CD4-positive, alpha-beta T cell treated with Interleukin-12 subunit alpha and Interleukin-12 subunit beta, for 1 hour (primary cell): ENCODE results near the gene LYRM4.

Source experiments
- DNase-seq: peaks from one replicate; pipeline ENCODE4 v3.0.0-alpha.2; 2020

Gene LYRM4

DNA sequence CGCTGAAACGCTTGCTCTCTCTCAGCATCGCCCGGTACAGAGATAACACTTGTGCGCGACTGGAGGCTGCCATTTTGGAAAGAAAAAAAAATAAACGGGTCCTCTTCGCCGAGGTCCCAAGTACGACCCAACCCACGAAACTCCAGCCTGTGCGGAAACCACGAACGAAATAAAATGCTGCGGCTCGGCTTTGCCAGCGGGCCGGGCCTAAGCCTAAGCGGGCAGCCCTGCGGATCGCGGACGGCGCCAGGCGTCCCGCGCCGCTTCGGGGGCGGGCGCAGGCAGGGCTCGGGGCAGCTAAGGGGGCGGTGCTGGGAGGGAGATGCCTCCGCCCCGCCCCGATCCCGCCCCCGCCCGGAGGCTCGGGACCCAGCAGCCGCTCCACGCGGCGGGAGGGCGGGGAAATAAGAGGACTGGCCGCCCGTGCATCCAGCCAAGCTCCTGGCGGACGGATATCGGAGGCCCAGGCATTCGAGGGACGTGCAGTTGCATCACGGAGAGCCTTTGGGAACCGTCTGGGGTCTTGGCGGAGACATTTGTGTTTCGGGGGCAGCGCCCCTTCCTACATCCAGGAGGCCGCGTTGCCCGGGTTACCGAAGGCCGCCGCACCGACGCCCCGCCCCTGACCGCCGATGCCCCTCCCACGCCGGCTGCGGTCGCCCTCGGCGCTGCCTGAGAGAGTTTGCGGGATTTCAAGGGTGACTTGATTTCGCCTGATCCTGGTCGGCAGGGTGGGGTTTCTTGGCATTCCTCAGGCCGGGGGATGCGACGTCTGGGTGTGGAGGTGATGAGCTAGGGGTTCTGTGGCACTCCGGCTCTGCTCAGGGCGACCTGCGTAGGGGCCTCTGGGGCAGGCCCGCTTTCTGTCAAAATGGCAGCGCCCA lies at the start of gene LYRM4, which contains the start of gene FARS2:
Gene LYRM4 (minus strand): TSS at position 290 of the 884 bp plus-strand sequence. CDS start 217 bp downstream, at position 73.
Gene FARS2 (plus strand): TSS at position 853 of the 884 bp plus-strand sequence.
- peak; percentile 92 for DNase-seq

DNA sequence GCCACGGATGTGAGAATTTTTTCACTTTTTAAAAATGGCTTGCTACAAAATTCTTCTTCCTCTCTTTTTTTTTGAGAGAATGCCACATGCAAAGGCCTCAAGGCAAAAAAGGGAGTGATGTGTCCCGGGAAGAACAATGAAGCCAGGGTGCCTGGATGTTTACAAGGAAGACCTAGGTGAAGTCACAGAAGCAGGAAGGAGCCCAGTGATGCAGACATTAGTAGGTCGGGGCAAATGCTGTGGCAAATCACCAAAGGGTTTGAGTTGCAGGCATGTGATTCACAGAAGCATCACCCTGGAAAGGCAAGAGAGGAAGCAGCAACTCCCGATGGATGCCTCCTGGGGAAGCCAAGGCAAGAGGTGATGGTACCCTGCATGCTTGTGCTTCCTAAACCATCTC lies 47.3 kb upstream of the LYRM4 start:
- no peak for DNase-seq

DNA sequence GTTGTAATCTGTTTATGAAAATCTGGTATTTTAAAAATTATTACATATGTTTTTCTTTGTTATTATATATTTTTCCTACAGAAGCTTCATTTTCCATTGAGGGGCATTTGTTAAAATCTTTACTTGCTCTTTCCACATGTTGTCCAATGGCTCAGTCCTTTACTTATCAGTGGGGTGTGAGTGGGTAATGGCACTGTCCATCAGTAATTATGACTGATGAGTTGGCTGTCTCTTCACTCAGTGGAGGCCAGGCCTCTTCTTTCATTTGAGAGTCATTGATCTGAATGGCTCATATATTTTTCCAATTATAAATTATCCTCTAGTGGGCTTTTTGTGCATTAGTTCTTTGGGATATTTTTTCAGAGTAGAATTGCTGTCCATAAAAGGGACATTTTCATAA lies 46.3 kb upstream of the LYRM4 start:
- no peak for DNase-seq

DNA sequence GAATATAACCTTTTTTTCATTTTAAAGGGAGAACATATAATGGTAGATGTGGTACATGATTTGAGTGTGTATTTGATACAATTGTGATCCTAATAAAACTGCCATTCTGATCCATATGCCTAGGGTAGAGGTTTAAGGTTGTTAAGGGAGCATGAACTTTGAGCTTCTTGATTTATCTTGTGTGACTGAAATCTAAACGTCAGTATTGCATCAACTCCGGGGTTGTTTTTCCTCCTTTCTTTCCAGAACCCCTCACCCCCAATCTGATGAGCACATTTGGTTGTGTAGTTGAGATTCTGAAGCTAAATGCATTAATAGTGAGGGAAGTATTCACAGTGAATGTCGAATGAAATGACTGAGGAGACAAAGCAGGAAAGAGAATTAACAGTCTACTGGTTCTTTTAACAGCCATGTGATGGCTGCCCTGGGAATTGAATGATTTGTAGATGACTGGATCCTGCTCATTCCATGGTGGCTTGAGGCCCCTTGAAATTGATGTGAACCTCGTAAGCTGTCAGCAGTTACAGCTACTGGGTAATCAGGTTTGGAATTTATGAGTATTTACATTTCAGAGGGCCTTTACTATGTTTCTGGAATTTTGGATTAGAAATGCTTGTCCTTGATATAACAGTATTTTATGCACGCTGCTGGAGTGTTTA lies 45.3 kb upstream of the LYRM4 start:
- no peak for DNase-seq

DNA sequence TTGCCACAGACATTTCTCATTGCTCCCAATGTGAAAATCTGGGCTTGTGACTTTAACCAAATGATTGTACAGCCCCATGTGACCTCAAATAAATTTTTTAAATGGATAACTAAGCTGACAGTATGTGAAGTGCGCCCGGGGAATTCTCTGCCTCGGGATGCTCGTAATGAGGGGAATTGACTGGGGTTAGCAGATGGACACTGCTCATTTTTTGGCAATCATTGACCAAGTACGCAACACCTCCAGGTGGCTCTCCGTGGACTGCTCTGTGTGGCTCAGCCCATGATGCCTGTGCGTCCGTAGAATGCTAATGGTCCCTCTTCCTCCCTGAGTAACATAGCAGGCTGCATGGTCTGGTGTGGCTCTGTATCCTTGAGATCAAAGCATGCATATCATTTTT lies 42.9 kb upstream of the LYRM4 start:
- DNase-seq = no peak

DNA sequence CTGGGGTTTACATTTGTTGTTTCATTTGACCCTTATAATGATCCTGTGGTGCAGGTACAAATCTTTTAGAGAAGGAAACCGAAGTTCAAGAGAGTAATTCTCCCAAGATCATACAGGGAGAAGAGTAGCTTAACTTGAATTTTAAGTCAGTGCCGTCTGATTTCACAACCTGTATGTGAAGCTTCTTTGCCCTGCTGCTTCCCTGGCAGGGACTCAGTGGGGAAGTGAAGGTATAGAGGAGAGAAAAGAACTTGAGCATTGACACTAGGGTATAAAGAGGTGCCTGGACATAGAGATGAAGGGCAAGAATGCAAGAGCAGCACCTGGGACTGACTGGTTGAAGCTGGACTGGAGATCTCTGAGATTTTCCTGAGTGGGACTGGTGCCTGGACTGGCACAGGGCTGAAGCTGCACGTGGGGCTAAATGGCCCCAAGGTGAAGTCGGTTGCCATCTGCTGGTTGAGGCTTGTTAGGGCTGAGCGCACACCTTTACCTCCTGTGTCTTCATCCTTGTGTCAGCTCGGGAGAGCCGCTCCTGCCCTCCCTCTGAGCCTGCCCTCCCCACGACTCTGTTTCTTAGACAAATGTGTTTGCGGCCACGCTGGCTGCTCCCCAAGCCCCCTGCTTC lies 42.4 kb upstream of the LYRM4 start:
- peak; percentile 68 for DNase-seq

DNA sequence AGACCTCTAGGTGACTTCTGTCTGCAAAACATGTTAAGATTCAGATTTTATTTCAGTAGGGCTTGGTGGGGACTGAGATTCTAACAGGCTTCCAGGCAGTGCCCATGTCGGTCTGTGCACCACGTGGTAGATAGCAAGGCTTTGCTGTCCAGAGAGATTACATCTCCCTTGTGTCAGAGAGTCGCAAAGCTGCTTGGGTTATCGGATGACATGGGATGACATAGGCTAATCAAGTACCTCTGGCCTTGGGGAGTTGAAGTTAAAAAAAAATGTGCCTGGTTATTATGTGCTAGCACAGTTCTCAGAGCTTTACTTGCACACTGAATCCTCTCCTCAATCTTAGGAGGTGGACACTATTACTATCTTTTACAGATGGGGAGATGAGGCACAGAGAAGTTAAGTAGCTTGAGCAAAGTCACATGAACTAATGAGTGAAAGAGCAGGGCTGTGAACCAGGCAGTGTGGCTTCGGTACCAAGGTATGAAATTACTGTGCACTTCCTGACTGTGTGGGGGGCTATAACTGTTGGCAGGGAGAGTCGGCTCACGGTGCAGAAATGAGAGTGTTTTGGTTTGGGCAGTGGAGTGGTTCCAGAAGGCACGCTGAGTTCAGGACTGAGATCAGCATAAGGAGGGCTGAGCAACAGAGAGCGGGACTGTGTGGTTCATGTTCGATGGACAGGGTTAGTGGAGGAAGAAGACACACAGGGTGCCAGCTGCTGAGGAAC lies 41.6 kb upstream of the LYRM4 start:
- DNase-seq = no peak

DNA sequence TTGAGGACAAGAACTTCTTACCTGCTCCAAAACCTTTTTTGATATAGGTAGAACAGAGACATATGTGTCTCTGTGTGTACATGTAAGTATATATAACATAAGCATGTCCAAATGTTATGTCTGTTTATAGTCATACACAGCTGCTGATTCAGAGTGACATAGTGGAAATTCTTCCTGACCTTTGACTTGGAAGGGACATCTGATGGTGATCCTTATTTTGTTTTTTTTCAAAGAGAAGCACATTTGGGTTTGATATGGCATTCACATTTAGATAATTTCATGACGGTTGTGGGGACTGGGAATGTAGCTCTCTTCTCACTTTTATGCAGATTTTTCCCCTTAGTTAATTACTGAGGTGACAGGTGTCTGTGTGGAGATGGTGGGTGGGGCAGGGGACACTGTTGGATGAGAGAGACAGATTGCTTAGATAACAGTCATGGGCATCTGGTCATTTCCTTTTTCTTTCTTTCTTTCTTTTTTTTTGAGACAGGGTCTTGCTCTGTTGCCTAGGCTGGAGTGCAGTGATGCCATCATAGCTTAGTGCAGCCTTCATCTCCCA lies 39.5 kb upstream of the LYRM4 start:
- no peak for DNase-seq

DNA sequence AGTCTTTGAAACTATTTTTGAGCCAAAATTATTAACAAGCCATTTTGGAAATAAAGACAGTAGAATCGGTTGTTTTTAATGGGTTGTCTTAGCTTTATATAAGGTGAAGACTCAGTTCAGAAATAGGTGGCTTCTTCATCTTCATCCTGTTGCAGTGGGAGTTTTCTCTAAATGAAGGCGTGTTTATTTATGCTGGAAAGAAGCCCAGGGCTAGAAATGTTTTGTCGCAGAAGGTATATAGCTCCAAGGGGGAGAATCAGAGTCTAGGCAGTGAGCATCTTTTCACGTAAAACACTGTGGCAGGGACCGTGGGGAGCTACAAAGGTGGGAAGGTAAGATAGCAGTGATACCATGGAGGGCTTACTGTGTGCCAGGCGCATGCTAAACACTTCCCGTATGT lies 34.9 kb upstream of the LYRM4 start:
- DNase-seq = no peak

DNA sequence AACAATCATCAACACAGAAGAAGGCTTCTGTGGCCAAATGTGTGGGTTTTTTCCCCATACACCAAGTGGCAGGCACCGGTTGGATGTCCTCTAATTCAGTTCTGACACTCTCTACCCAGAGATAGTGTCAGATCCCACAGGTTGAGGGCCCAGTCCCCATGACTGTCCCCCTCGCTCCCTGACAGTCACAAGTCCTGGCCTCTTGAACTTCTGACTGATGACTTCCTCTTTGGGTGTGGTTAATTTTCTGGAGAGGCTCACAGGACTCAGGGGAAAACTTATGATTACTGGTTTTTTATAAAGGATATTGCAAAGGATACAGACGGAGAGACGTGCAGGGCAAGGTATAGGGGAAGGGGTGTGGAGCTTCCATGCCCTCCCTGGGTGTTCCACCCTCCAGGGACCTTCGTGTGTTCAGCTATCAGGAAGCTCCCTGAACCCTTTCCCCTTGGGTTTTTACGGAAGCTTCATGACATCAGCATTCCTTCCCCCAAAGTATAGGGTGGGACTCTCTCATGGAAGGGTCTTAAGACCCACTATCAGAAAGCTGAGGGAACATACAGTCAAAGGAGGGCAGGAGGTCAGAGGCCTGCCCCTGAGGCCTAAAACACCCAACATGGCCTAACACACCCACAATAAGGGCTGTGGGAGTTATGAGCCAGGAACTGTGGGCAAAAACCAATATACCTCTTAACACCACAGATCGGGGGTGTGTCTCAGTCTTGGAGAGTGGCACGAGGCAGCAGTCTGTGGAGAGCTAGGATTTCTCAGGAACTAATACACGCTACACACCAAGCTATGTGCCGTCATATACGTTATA lies 33.9 kb upstream of the LYRM4 start:
- DNase-seq = no peak

DNA sequence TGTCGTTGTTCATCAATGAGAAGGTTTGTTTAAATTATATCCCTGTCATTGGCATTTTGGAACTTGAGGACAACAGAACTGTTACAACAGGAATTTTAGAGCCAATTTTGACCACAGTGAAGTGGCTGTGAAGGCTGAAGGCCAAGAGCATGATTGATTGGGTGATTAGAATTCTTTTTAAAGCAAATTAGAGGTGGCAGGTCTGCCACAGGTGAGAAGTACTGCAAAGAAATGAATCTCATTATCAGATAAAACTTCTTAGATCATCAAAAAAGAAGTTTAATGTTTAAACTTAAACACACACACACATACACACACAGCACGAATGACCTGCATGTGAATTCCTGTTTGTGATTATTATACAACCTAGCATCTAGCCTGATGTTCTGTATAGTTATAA lies 32.9 kb upstream of the LYRM4 start:
- DNase-seq = no peak

DNA sequence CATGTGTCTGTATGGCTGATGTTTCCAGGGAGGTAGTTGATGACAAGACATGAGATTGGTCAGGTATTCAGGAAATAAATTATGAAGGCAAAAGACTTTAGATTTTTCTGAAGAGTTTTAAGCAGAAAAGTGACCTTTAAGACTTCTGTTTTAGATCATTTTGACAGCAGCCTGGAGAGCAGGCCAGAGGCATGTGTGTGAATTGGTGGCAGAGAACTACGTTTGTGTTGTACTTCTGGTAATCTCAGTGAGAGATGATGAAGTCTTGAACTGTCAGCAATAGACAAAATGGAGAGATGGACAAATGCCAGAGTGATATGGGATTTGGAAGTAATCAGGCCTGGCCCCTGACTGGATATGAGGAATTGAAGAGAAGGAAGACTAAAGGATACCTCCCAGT lies 31.4 kb upstream of the LYRM4 start:
- DNase-seq = no peak

DNA sequence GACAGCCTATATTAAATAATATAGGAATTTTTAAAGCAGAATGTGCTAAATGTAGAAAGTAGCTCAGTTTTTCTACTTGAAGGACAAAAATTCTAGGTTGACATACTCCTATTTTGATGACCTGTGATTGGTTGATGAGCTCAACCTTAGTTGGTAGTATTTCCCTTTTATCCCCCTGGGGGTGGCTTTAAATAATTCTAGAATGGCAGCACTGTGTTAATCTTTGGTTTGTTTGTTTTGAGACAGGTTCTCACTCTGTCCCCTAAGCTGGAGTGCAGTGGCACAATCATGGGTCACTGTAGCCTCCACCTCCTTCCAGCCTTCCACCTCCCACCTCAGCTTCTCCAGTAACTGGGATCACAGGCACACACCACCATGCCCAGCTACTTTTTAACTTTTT lies 29.8 kb upstream of the LYRM4 start:
- DNase-seq = no peak

DNA sequence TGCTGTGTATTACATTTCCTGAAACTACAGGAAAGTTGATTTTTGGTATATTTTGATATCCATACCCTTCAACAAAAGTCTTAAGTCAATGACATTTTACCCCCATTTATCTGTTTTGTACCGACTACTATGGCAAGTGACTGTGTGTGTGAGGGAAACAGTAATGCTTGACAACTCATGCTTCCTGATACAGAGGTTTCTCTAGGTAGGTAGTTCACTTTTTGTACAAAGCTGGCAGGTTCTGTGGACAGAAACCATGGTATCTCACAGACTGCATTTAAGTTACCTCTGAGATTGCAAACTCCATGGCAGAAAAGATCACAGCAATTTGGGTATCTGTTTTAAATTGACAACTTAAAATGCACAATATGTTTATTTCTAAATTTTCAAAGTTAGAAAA lies 29.3 kb upstream of the LYRM4 start:
- no peak for DNase-seq

DNA sequence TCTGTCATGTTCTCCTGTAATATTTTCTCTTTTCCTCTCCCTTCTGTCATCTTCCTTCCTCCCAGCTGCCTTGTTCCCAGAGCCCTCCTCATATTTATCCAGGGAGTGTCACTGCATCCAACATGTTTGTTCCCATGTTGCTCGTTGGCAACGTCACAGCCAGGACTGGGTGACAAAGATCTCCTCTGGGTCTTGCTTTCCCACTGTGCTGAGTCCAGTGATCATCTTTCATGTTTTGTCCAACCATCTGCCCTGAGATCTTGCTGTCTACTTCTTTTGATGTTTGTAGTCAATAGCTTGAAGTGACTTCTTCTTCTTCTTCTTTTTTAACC lies 27.2 kb upstream of the LYRM4 start:
- DNase-seq = no peak

DNA sequence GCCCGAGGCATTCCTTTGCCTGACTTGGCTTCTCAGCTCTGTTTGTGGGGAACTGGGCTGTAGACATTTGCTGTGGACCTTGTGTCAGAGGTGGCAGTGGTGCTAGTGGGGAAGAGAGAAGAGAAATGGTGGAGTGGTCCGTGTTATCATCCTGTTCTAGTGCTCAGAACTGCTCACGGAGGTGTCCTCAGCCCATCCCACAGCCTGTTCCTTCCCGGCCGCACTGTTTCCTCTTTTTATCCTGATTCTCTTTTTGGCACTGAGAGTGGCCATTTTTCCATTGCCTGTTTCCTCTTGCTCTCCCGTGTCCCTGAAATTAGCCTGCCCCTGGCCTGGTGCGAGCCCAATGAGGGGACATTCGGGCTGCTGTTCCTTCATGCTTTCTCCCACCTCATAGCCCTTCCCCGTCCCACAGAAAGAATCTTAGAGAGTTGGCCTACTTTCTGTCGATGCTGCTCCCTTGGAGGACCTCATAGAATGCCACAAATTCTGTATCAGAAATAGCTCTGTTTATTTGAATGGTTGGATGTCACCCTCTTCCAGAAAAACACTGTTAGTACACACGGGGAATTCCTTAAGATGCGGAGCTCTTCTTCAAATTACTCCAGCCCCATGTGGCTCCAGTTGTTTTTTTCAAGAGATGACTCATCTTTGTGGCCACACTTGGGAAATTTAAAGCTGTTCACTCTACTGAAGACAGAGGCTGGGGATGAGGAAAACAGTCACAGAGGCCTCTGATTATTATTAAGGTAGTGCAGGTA lies 26.6 kb upstream of the LYRM4 start:
- no peak for DNase-seq

DNA sequence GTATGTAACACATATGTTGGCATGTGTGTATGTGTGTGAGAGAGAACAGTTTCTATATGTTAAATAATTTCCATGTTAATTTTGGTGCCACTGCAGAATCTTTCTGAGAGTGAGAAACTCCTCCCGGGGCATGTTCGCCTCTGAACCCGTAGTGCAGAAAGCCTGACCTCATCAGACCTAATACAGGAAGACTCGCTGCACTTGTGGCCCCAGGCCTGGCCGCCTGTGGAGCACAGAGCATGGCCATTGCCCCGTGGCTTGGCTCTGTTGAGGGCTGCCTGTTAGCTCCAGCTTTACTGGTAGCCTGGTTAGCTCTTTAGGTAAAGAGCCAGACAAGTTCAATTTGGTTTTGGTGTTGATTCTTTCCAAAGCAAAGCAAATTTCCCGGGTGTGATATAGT lies 26.0 kb upstream of the LYRM4 start:
- DNase-seq = no peak

DNA sequence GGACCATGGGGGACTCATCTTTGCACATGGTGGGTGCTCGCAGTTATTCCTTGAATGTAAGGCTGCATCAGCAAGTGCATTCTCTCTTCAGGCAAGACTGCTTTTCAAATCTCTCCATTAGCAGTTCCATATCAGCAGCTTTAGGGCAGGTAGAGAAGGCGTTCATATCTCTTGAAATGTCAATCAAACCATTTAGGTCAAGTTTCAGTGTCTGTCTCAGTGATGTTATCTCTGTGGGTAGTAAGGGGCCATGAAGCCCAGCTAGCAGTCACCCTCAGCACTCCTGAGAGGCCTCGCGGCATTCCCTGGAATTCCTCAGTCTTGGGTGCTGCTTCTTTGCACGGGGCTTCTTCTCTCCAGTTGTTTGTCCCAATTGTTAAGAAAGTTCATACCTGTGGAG lies 24.8 kb upstream of the LYRM4 start:
- no peak for DNase-seq

DNA sequence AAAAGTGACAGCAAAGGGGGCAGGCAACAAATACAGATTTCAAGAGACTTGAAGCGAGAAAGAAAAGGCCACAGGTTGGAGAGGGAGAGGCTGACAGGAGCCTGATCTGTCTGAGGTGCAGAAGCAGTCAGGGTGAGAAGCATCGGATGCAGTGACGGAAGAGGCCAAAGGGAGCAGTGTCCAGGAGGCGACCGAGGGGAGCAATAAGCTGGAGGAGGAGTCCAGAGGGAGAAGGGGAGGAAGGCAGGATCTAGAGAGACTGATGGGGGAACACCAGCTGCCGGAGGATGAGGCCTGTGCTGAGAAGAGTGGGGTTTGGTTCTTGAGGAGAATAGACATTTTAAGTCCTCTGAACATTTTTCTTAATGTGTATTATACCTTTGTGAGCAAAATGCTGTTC lies 24.3 kb upstream of the LYRM4 start:
- DNase-seq = no peak

DNA sequence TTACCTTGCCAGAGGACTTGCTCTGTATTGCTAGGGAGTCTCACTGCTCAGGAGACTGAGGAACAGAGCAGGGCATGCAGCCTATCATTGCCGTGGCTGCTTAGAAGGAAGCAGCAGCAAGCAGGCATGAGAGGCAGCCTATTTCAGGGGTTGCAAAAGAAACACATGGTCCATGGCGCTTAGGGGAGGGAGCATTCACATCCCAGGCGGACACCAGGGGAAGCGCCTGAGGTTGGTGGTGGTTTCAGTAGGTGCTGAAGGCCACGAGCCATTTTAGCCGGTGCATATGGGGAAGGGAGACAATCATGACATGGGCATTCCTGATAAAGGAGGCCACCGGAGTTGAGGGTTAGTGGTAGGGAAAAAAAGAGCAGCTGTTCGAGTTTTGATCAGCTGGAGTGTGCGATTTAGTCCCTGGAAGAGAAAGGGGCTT lies 21.5 kb upstream of the LYRM4 start:
- no peak for DNase-seq

DNA sequence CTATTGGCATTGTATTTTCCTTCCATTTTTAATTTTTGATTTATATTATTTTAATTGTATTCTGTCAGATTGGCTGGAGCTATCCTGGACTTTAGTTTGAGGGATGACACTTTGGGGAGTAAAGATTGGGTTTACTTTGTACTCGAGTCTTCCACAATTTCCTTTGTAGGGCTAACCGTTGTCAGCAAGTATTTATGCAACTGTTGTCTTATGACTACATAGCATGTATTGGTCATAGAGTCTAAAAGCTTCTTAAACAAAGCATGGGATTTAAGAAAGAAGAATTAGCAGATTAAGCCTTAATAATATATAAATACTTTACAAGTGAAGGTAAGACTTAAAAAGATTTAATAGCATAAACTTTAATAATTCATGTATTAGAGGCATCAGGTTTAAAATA lies 20.2 kb upstream of the LYRM4 start:
- no peak for DNase-seq
